ENCODE data around the gene PTPRG.

Gene PTPRG

GRCh38 chr3:62097121-62097520, 535.8 kb downstream of the PTPRG start:
- no peak for DNase-seq

GRCh38 chr3:62098646-62099365, 537.4 kb downstream of the PTPRG start:
- DNase-seq = no peak

- DNase-seq = peak; percentile 47
Measured at GRCh38 chr3:62100282-62100989, 539.1 kb downstream of the PTPRG start.

- DNase-seq = no peak
Measured at GRCh38 chr3:62101488-62101887, 540.1 kb downstream of the PTPRG start.

GRCh38 chr3:62103531-62103930, 542.2 kb downstream of the PTPRG start:
- DNase-seq = no peak

GRCh38 chr3:62109534-62109933, 548.2 kb downstream of the PTPRG start:
- DNase-seq = no peak

- DNase-seq = no peak
Measured at GRCh38 chr3:62110443-62111225, 549.3 kb downstream of the PTPRG start.

- no peak for DNase-seq
Measured at GRCh38 chr3:62113092-62113491, 551.7 kb downstream of the PTPRG start.

- no peak for DNase-seq
Measured at GRCh38 chr3:62114763-62115162, 553.4 kb downstream of the PTPRG start.

GRCh38 chr3:62117903-62118548, 556.7 kb downstream of the PTPRG start:
- no peak for DNase-seq

GRCh38 chr3:62119139-62119538, 557.8 kb downstream of the PTPRG start:
- no peak for DNase-seq

GRCh38 chr3:62122819-62123218, 561.4 kb downstream of the PTPRG start:
- no peak for DNase-seq

GRCh38 chr3:62125380-62125779, 564.0 kb downstream of the PTPRG start:
- DNase-seq = no peak

GRCh38 chr3:62127116-62127515, 565.7 kb downstream of the PTPRG start:
- DNase-seq = no peak

- no peak for DNase-seq
Measured at GRCh38 chr3:62128051-62128450, 566.7 kb downstream of the PTPRG start.

GRCh38 chr3:62128681-62129080, 567.3 kb downstream of the PTPRG start:
- no peak for DNase-seq

GRCh38 chr3:62131050-62131449, 569.7 kb downstream of the PTPRG start:
- DNase-seq = no peak

- no peak for DNase-seq
Measured at GRCh38 chr3:62131620-62132019, 570.2 kb downstream of the PTPRG start.

GRCh38 chr3:62132027-62132602, 570.7 kb downstream of the PTPRG start:
- DNase-seq = no peak

- DNase-seq = no peak
Measured at GRCh38 chr3:62133015-62133414, 571.6 kb downstream of the PTPRG start.

- no peak for DNase-seq
Measured at GRCh38 chr3:62134061-62134496, 572.7 kb downstream of the PTPRG start.

- DNase-seq = no peak
Measured at GRCh38 chr3:62135741-62136140, 574.4 kb downstream of the PTPRG start.

GRCh38 chr3:62139957-62140356, 578.6 kb downstream of the PTPRG start:
- DNase-seq = no peak
